GM13977 (cell line): ENCODE data around the gene SART3.

Experiments used
- DNase-seq: peaks from one replicate; pipeline ENCODE4 v3.0.0; 2012; ENCODE audit warnings: low spot score
- CTCF ChIP-seq: IDR thresholded peaks from 2 replicates; pipeline ENCODE4 v1.5.1; 2012; ENCODE audit warnings: mild to moderate bottlenecking, control low read depth; ENCODE audit not compliant: insufficient read depth; ENCODE audit errors: extremely low read depth, missing control alignments
- in situ Hi-C: fragments of 300-500 bp; cut with MboI; formaldehyde crosslinking; loops from one replicate; pipeline ENCODE4 v1.12.0; 2022; ENCODE audit warnings: low sequenced_read_pairs, low pct_unique_long_range_greater_than_20kb, mixed read lengths, inconsistent platforms; ENCODE audit not compliant: unreplicated experiment

The SART3 gene

GRCh38 chr12:108479364-108480070 lies 81.5 kb downstream of the SART3 start:
- TF ChIP-seq CTCF, result no peak
- DNase-seq, result no peak
- in situ Hi-C loops, result loop anchor here (25.0 kb wide), 1 partner anchor 492 kb away; no protein-coding TSS in a partner anchor

GRCh38 chr12:108478611-108479206 lies 82.3 kb downstream of the SART3 start:
- no peak for TF ChIP-seq CTCF

GRCh38 chr12:108477881-108478259 lies 83.1 kb downstream of the SART3 start:
- no peak for TF ChIP-seq CTCF
- no peak for DNase-seq
- in situ Hi-C loops, result loop anchor here (25.0 kb wide), 1 partner anchor 491 kb away; no protein-coding TSS in a partner anchor

More at GRCh38 chr12:108478611-108479206, 82.3 kb downstream of the SART3 start:
- DNase-seq, result no peak
- in situ Hi-C loops, result loop anchor here (25.0 kb wide), 1 partner anchor 491 kb away; no protein-coding TSS in a partner anchor

GRCh38 chr12:108477055-108477880 lies 83.7 kb downstream of the SART3 start:
- in situ Hi-C loops, result loop anchor here (25.0 kb wide), 1 partner anchor 490 kb away; no protein-coding TSS in a partner anchor
- no peak for DNase-seq
- no peak for TF ChIP-seq CTCF

- no peak for TF ChIP-seq CTCF
- DNase-seq, result no peak
- in situ Hi-C loops, result loop anchor here (25.0 kb wide), 1 partner anchor 488 kb away; no protein-coding TSS in a partner anchor
Measured at GRCh38 chr12:108475396-108475795, 85.6 kb downstream of the SART3 start.

- in situ Hi-C loops, result no loop called here
- DNase-seq, result no peak
- TF ChIP-seq CTCF, result no peak
Measured at GRCh38 chr12:108473400-108474055, 87.4 kb downstream of the SART3 start.
